Fibroblast of lung (primary cell): ENCODE measurements around the gene ITPKA. TPM values are rescaled to one million over a fixed set of nuclear protein-coding genes. Genes with fewer than 3 reads are reported as not detected.

Experiments
- DNase-seq, 2 donors: peaks; one replicate each; pipeline versions ENCODE4 v3.0.0 to v3.0.0-alpha.2; 2010; ENCODE audit warnings: low read depth in 2 of 2
- H2AFZ ChIP-seq: 2 replicates; pipeline ENCODE4 v1.5.1; 2012; ENCODE audit warnings: low read length, control low read depth, inconsistent platforms
- H3K27ac ChIP-seq: 2 replicates; pipeline ENCODE4 v1.5.1; 2011; ENCODE audit warnings: low read length, control low read depth; ENCODE audit not compliant: insufficient read depth
- H3K27me3 ChIP-seq: 2 replicates; pipeline ENCODE4 v1.5.1; 2011; ENCODE audit warnings: mild to moderate bottlenecking, low read length; ENCODE audit not compliant: control insufficient read depth, insufficient read depth
- H3K36me3 ChIP-seq: 2 replicates; pipeline ENCODE4 v1.5.1; 2011; ENCODE audit warnings: low read length; ENCODE audit not compliant: control insufficient read depth, insufficient read depth
- H3K4me1 ChIP-seq: 2 replicates; pipeline ENCODE4 v1.5.1; 2011; ENCODE audit warnings: low read length; ENCODE audit not compliant: control insufficient read depth, insufficient read depth; ENCODE audit errors: extremely low read depth
- H3K4me2 ChIP-seq: 2 replicates; pipeline ENCODE4 v1.5.1; 2011; ENCODE audit warnings: low read length, control low read depth; ENCODE audit not compliant: insufficient read depth; ENCODE audit errors: extremely low read depth
- H3K4me3 ChIP-seq, 4 experiments: fragments of 200-600 bp in 1 of 4; sonication (generic) in 1 of 4; replicated peaks in 1 of 4; 2 replicates each; pipeline ENCODE4 v1.5.1; 2011 to 2016; ENCODE audit warnings: low read length in 4 of 4, low read depth in 3 of 4, mild to moderate bottlenecking in 3 of 4, control low read depth in 2 of 4, inconsistent platforms in 1 of 4, mixed read lengths in 1 of 4; ENCODE audit not compliant: insufficient read depth in 1 of 4; ENCODE audit errors: control extremely low read depth in 1 of 4
- H3K79me2 ChIP-seq: 2 replicates; pipeline ENCODE4 v1.5.1; 2012; ENCODE audit warnings: mild to moderate bottlenecking, low read length, inconsistent platforms; ENCODE audit not compliant: control insufficient read depth, insufficient read depth
- H3K9ac ChIP-seq: 2 replicates; pipeline ENCODE4 v1.5.1; 2011; ENCODE audit warnings: mild to moderate bottlenecking, low read length, control low read depth; ENCODE audit not compliant: insufficient read depth
- H3K9me3 ChIP-seq: 2 replicates; pipeline ENCODE4 v1.5.1; 2012; ENCODE audit warnings: low read depth, low read length; ENCODE audit not compliant: control insufficient read depth, insufficient read depth
- H4K20me1 ChIP-seq: 2 replicates; pipeline ENCODE4 v1.5.1; 2011; ENCODE audit warnings: low read length; ENCODE audit not compliant: control insufficient read depth, insufficient read depth; ENCODE audit errors: extremely low read depth
- EZH2 ChIP-seq: IDR thresholded peaks from 2 replicates; pipeline ENCODE4 v1.5.1; 2012; ENCODE audit warnings: low read length, control low read depth, mild to moderate bottlenecking; ENCODE audit errors: missing control alignments
- polyA plus RNA-seq, 2 donors: library from polyadenylated mRNA; depleted of rRNA in 1 of 2; stranded (reverse) in 1 of 2; unstranded in 1 of 2; fragments of >200 nt; gene quantifications; 2 replicates each; pipeline ENCODE4 v1.2.1, GENCODE V29; 2011 to 2012; ENCODE audit warnings: missing spikeins in 1 of 2
- total RNA-seq: library from RNA; depleted of rRNA; stranded (reverse); fragments of >200 nt; gene quantifications from 2 replicates; pipeline ENCODE4 v1.2.1, GENCODE V29; 2014
- TF ChIP-seq, protein P1 (sequence below), 2 donors: IDR thresholded peaks in 1 of 2; conservative IDR thresholded peaks in 1 of 2; 1 replicate in 1 of 2; 2 replicates in 1 of 2; pipeline ENCODE4 v1.5.1; 2011 to 2012; ENCODE audit warnings: low read length in 2 of 2, control low read depth in 1 of 2, inconsistent platforms in 1 of 2, low read depth in 1 of 2, mild to moderate bottlenecking in 1 of 2

The ITPKA gene
- total and polyA plus RNA-seq, 2 donors (not counting 1 experiment from before 2014, with no cell fraction given) = 0.32 to 35.0 TPM

DNA sequence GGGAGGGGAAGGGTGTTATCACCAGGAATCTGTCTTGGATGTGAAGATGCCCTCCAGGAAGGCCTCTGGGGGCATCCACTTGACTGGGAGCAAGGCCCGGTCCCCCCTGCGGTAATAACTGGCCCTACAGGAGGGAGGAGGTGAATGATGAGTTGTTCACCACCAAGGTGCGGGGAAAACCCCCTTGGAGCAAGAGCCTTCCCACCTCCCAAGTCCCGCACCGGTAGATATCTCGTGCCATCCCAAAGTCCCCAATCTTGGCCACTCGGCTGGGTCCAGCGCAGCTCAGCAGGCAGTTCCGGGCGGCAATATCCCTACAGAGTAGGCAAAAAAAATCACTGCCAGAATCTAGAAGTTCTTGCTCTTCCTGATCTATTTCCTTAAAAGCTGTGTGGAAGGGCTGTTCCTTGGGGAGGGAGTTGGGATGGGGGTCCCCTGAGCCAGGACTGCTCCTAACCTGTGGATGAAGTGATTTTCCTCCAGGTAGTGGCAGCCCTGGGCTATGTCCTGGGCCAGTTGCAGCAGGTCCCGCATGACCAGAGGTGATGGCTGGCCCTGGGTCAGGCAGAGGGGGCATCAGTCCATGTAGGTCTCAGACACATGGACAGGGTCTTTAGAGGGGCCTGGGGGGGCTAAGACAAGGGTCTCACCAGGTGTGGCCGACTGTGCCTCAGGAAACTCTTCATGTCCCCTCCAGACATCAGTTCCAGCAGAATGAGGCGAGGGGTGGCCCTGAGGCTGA lies 11.2 kb downstream of the ITPKA start:
- Histone ChIP-seq H4K20me1 (no peaks in the 10 kb centered on the region), H3K79me2 (no peaks in the 10 kb centered on the region), H3K27me3 (peaks cover 8% of the 10 kb centered on the region), H3K9ac (no peak overlapping the region), H3K9me3 (no peaks in the 10 kb centered on the region), H3K4me3 (no peak overlapping the region), H3K27ac (no peak overlapping the region), H3K4me1 (no peaks in the 10 kb centered on the region), H3K36me3 (no peaks in the 10 kb centered on the region), H3K4me2 (no peak overlapping the region), H2AFZ (no peak overlapping the region)
- no peak for TF ChIP-seq EZH2
- TF ChIP-seq, protein P1, sequence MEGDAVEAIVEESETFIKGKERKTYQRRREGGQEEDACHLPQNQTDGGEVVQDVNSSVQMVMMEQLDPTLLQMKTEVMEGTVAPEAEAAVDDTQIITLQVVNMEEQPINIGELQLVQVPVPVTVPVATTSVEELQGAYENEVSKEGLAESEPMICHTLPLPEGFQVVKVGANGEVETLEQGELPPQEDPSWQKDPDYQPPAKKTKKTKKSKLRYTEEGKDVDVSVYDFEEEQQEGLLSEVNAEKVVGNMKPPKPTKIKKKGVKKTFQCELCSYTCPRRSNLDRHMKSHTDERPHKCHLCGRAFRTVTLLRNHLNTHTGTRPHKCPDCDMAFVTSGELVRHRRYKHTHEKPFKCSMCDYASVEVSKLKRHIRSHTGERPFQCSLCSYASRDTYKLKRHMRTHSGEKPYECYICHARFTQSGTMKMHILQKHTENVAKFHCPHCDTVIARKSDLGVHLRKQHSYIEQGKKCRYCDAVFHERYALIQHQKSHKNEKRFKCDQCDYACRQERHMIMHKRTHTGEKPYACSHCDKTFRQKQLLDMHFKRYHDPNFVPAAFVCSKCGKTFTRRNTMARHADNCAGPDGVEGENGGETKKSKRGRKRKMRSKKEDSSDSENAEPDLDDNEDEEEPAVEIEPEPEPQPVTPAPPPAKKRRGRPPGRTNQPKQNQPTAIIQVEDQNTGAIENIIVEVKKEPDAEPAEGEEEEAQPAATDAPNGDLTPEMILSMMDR (conservative IDR thresholded peaks at IDR 0.05 in 1 of 2, IDR thresholded peaks at IDR 0.05 in 1 of 2; ENCODE audit: low read depth in 1 of 2, low read length in 2 of 2) = no peak
- no peak for DNase-seq

DNA sequence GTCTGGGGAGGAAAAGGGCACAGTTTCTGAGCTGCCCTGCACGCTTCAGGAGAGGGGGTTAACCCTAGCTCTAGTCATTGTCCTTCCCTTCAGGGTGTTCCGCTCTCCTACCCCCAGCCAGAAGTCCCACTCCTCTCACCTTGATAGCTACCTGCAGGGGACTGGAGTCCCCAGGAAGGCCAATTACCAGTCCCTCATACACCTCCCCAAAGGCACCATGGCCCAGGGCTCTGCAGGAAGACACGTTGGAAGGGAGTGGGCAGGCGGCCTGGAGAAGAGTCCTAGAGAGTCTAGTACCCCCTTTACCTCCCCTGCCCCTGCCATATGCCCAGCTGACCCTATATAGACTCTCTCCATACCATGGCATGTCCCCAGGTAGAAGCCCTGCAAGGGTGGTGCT lies 12.1 kb downstream of the ITPKA start:
- H3K79me2 ChIP-seq = no peaks in the 10 kb centered on the region
- no peak for TF ChIP-seq EZH2
- TF ChIP-seq, protein P1 (conservative IDR thresholded peaks at IDR 0.05 in 1 of 2, IDR thresholded peaks at IDR 0.05 in 1 of 2; ENCODE audit: low read depth in 1 of 2, low read length in 2 of 2) = no peak
- peaks cover 8% of the 10 kb centered on the region for H3K27me3 ChIP-seq
- no peak overlapping the region for H3K4me2 ChIP-seq
- no peaks in the 10 kb centered on the region for H3K4me1 ChIP-seq
- no peaks in the 10 kb centered on the region for H4K20me1 ChIP-seq
- H2AFZ ChIP-seq = no peak overlapping the region
- no peak overlapping the region for H3K27ac ChIP-seq
- H3K4me3 ChIP-seq = no peak overlapping the region
- H3K9ac ChIP-seq = no peak overlapping the region
- H3K9me3 ChIP-seq = no peaks in the 10 kb centered on the region
- no peaks in the 10 kb centered on the region for H3K36me3 ChIP-seq
- no peak for DNase-seq

DNA sequence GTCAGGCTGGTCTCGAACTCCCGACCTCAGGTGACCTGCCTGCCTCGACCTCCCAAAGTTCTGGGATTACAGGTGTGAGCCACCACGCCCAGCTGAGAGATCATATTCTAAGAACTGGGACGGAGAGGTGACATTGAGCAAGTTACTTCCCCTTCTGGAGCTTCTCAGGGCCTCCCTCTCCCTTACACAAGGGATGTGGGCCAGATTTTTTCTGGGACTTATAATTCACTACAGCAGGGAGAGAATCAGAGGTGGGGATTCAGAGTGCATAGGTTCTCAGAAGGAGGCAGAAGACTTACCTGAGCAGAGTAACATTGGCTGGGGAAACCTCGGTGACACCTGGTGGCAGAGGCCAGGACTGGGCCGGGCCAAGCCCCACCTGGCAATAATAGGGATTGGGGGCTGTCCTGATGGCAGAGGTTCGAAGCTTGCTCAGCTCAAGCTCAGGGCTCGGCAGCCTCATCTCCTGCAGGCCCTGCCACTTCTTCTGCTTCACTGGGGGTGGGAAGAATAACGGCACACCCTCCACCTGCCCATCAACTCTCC lies 13.2 kb downstream of the ITPKA start:
- peaks cover 8% of the 10 kb centered on the region for H3K27me3 ChIP-seq
- TF ChIP-seq EZH2 = no peak
- H3K79me2 ChIP-seq = no peaks in the 10 kb centered on the region
- no peaks in the 10 kb centered on the region for H3K4me1 ChIP-seq
- H3K9me3 ChIP-seq = no peaks in the 10 kb centered on the region
- no peak overlapping the region for H3K9ac ChIP-seq
- no peaks in the 10 kb centered on the region for H3K36me3 ChIP-seq
- DNase-seq = no peak
- H2AFZ ChIP-seq = no peak overlapping the region
- H3K4me3 ChIP-seq = no peak overlapping the region
- no peak overlapping the region for H3K4me2 ChIP-seq
- no peaks in the 10 kb centered on the region for H4K20me1 ChIP-seq
- no peak overlapping the region for H3K27ac ChIP-seq
